Mucosa of descending colon (tissue), 3 donors: ENCODE results near the gene CYP27C1. TPM values are rescaled to one million over a fixed set of nuclear protein-coding genes. Genes with fewer than 3 reads are reported as not detected.
A peak's percentile ranks its signal among the peaks of the same experiment; 100 is the strongest.

Source experiments
- ATAC-seq: fragments of 200-7000 bp; cut with Tn5 transposase; one replicate; pipeline ENCODE4 v1.9.1; 2020; ENCODE audit warnings: mild to moderate bottlenecking, moderate library complexity
- DNase-seq, 3 donors: peaks; one replicate each; pipeline ENCODE4 v3.0.0-alpha.2; 2020
- H3K36me3 ChIP-seq: fragments of 200-600 bp; one replicate; pipeline ENCODE4 v1.8.0; 2021; ENCODE audit warnings: low read depth, mild to moderate bottlenecking
- H3K4me1 ChIP-seq: fragments of 200-600 bp; one replicate; pipeline ENCODE4 v1.8.0; 2021; ENCODE audit warnings: low read depth, mild to moderate bottlenecking
- H3K4me3 ChIP-seq: fragments of 200-600 bp; one replicate; pipeline ENCODE4 v1.8.0; 2021; ENCODE audit warnings: mild to moderate bottlenecking
- H3K9me3 ChIP-seq: fragments of 200-600 bp; one replicate; pipeline ENCODE4 v1.8.0; 2021; ENCODE audit warnings: mild to moderate bottlenecking
- CTCF ChIP-seq: fragments of 200-600 bp; IDR thresholded peaks from one replicate; pipeline ENCODE4 v1.8.0; 2022; ENCODE audit warnings: antibody characterized with exemption, mild to moderate bottlenecking
- intact Hi-C, 2 donors: fragments of 100-400 bp; cut with DNase I in 1 of 2; cut with micrococcal nuclease in 1 of 2; formaldehyde crosslinking; loops; one replicate each; pipeline versions ENCODE4 v1.11.0 to v1.11.1; 2022; cut with DNase I, micrococcal nuclease
- long read RNA-seq, 2 donors: library from polyadenylated mRNA; unstranded; transcript quantifications; one replicate each; pipeline ENCODE4 v2.0.0, GENCODE V29; 2019 to 2021
- total RNA-seq, 3 donors: library from RNA; stranded (reverse); fragmentation: NEBNext Ultra II Directional in 2 of 3; extraction: Animal tissue kit (Norgen Biotek cat#: 25700) in 2 of 3; gene quantifications; one replicate each; pipeline versions ENCODE4 v1.2.1 to v1.2.4, GENCODE V29; 2021 to 2023
- donor health status: DM: no; HTN: no; CAD: no; lungs with moderate emphysema.
- donor health status: DM: no; HTN: no; CAD: no.
- donor health status: DM: no; HTN: yes; CAD: no.

The CYP27C1 gene
- total RNA-seq = under 1 TPM; 0.17 to 0.82 (median 0.63) TPM
- long read RNA-seq, donor 1 = 0 reads
- long read RNA-seq, donor 2 = 0 reads

- Histone ChIP-seq H3K9me3 (no peaks in the 10 kb centered on the region), H3K36me3 (no peaks in the 10 kb centered on the region), H3K4me1 (peaks cover 12% of the 10 kb centered on the region), H3K4me3 (no peak within 1 kb of the TSS)
- no peak for DNase-seq
- no peak for TF ChIP-seq CTCF
- intact Hi-C loops = no loop called here
- ATAC-seq = peak; percentile 20
Measured at GRCh38 chr2:127220102-127220767, at the start of gene CYP27C1. Gene CYP27C1, minus strand, starts transcription at chr2:127220299. Its CDS starts 29 bp downstream, at chr2:127220270.

- Histone ChIP-seq H3K4me3 (no peak overlapping the region), H3K36me3 (no peaks in the 10 kb centered on the region), H3K9me3 (no peaks in the 10 kb centered on the region), H3K4me1 (no peaks in the 10 kb centered on the region)
- intact Hi-C loops = no loop called here
- TF ChIP-seq CTCF = no peak
- DNase-seq (no peak), ATAC-seq (no peak)
Measured at GRCh38 chr2:127261804-127262406, 41.8 kb upstream of the CYP27C1 start.

- H3K4me1 ChIP-seq = no peaks in the 10 kb centered on the region
- H3K4me3 ChIP-seq = no peak overlapping the region
- intact Hi-C loops = no loop called here
- no peak for TF ChIP-seq CTCF
- ATAC-seq = no peak
- H3K9me3 ChIP-seq = no peaks in the 10 kb centered on the region
- DNase-seq = no peak
- H3K36me3 ChIP-seq = no peaks in the 10 kb centered on the region
Measured at GRCh38 chr2:127259355-127259754, 39.3 kb upstream of the CYP27C1 start.

GRCh38 chr2:127256866-127257265, 36.8 kb upstream of the CYP27C1 start:
- TF ChIP-seq CTCF = no peak
- ATAC-seq (no peak), DNase-seq (no peak)
- Histone ChIP-seq H3K4me1 (no peaks in the 10 kb centered on the region), H3K9me3 (no peaks in the 10 kb centered on the region), H3K36me3 (no peaks in the 10 kb centered on the region), H3K4me3 (no peak overlapping the region)
- intact Hi-C loops = no loop called here

GRCh38 chr2:127256381-127256780, 36.3 kb upstream of the CYP27C1 start:
- intact Hi-C loops = no loop called here
- H3K4me1 ChIP-seq = no peaks in the 10 kb centered on the region
- H3K36me3 ChIP-seq = no peaks in the 10 kb centered on the region
- ATAC-seq (no peak), DNase-seq (no peak)
- TF ChIP-seq CTCF = no peak
- H3K4me3 ChIP-seq = no peak overlapping the region
- H3K9me3 ChIP-seq = no peaks in the 10 kb centered on the region
